ENCODE measurements around the gene ALDH1B1.

- TF ChIP-seq, protein P1, sequence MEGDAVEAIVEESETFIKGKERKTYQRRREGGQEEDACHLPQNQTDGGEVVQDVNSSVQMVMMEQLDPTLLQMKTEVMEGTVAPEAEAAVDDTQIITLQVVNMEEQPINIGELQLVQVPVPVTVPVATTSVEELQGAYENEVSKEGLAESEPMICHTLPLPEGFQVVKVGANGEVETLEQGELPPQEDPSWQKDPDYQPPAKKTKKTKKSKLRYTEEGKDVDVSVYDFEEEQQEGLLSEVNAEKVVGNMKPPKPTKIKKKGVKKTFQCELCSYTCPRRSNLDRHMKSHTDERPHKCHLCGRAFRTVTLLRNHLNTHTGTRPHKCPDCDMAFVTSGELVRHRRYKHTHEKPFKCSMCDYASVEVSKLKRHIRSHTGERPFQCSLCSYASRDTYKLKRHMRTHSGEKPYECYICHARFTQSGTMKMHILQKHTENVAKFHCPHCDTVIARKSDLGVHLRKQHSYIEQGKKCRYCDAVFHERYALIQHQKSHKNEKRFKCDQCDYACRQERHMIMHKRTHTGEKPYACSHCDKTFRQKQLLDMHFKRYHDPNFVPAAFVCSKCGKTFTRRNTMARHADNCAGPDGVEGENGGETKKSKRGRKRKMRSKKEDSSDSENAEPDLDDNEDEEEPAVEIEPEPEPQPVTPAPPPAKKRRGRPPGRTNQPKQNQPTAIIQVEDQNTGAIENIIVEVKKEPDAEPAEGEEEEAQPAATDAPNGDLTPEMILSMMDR (IDR thresholded peaks at IDR 0.05): no peak
- no peak for TF ChIP-seq POLR2A (IDR thresholded peaks at IDR 0.05)
These were observed 46.9 kb downstream of the ALDH1B1 start for GRCh38 chr9:38439291-38439915.

Measured in heart left ventricle (tissue), 13 donors.